Measurements from ENCODE around the gene SOBP. TPM values are rescaled to one million over a fixed set of nuclear protein-coding genes. Genes with fewer than 3 reads are reported as not detected.
A peak's percentile ranks its signal among the peaks of the same experiment; 100 is the strongest.

The SOBP gene
- total RNA-seq, 4 donors from 2014 or later = 16.2 to 29.9 (median 19.2) TPM

DNA sequence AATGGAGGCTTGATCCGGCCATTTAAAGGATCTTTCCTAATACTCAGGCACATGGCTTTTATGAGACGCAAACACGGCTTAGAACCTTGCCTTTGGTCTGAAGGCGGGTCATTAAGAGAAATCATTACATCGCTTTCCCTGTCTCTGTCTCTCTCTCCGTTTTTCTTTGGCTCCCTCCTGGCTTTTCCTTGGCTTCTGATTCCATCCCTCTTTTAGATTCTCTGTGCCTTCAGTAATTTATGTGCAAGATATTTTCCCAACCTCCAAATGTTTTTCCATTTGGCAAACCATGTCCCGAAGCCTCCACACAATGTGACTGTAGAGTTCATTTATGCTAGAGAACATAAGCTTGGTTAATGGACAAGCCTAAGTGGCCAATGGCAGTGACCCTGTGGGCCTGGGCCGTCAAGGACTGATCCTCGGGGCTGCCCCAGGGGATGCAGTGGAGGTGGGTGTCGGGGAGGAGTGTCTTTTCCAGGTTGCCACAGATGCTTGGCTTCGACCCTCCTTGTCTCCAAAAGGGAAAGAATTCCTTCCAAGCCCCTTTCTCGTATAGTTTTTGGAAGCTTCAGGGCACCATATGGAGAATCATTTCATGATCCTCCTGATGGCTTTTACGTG is 177.2 kb downstream of the SOBP start:
- no peaks in the 10 kb centered on the region for H3K27me3 ChIP-seq
- H3K9me3 ChIP-seq = no peaks in the 10 kb centered on the region
- H3K36me3 ChIP-seq = no peaks in the 10 kb centered on the region
- WGBS, 2 donors (ENCODE audit: low coverage in 1 of 2) = 65 to 78% methylated on average over 8 to 10 of the region's 13 CpGs
- H3K4me3 ChIP-seq = no peak overlapping the region
- no peak for ATAC-seq
- no peak overlapping the region for H3K27ac ChIP-seq
- peaks cover 0 to 11% (median 5%) of the 10 kb centered on the region in 3 donors for H3K4me1 ChIP-seq
- TF ChIP-seq, protein P1, sequence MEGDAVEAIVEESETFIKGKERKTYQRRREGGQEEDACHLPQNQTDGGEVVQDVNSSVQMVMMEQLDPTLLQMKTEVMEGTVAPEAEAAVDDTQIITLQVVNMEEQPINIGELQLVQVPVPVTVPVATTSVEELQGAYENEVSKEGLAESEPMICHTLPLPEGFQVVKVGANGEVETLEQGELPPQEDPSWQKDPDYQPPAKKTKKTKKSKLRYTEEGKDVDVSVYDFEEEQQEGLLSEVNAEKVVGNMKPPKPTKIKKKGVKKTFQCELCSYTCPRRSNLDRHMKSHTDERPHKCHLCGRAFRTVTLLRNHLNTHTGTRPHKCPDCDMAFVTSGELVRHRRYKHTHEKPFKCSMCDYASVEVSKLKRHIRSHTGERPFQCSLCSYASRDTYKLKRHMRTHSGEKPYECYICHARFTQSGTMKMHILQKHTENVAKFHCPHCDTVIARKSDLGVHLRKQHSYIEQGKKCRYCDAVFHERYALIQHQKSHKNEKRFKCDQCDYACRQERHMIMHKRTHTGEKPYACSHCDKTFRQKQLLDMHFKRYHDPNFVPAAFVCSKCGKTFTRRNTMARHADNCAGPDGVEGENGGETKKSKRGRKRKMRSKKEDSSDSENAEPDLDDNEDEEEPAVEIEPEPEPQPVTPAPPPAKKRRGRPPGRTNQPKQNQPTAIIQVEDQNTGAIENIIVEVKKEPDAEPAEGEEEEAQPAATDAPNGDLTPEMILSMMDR (IDR thresholded peaks at IDR 0.05) = no peak
- TF ChIP-seq POLR2AphosphoS5 (IDR thresholded peaks at IDR 0.05) (no peak), POLR2A (IDR thresholded peaks at IDR 0.05) (no peak), EP300 (IDR thresholded peaks at IDR 0.05) (no peak)

DNA sequence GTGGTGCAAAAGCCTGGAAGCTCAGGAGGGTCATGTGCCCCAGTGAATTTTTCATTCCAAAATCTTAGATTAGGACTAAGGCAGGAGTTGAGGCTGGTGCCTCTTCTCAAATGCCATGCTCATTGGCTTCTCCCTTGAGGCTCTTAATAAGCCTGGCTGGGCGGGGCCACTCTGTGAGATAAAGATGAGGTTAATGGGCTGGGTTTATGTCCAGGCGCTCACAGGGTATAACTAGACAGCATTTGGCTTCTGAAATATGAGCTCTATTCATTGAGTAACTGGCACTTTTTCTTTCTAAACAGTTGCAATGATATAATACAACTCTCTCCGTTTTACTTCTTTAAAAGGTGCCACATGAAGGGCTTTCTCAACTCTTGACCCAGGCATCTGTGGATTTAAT is 177.9 kb downstream of the SOBP start:
- Histone ChIP-seq H3K4me1 (peaks cover 0 to 11% (median 5%) of the 10 kb centered on the region in 3 donors), H3K4me3 (no peak overlapping the region), H3K27me3 (no peaks in the 10 kb centered on the region), H3K9me3 (no peaks in the 10 kb centered on the region), H3K27ac (no peak overlapping the region), H3K36me3 (no peaks in the 10 kb centered on the region)
- TF ChIP-seq EP300 (IDR thresholded peaks at IDR 0.05) (no peak), POLR2AphosphoS5 (IDR thresholded peaks at IDR 0.05) (no peak), POLR2A (IDR thresholded peaks at IDR 0.05) (no peak)
- TF ChIP-seq, protein P1 (IDR thresholded peaks at IDR 0.05) = no peak
- 86 to 100% methylated on average over 2 to 3 of the region's 3 CpGs for WGBS, 2 donors (ENCODE audit: low coverage in 1 of 2)
- ATAC-seq = no peak

DNA sequence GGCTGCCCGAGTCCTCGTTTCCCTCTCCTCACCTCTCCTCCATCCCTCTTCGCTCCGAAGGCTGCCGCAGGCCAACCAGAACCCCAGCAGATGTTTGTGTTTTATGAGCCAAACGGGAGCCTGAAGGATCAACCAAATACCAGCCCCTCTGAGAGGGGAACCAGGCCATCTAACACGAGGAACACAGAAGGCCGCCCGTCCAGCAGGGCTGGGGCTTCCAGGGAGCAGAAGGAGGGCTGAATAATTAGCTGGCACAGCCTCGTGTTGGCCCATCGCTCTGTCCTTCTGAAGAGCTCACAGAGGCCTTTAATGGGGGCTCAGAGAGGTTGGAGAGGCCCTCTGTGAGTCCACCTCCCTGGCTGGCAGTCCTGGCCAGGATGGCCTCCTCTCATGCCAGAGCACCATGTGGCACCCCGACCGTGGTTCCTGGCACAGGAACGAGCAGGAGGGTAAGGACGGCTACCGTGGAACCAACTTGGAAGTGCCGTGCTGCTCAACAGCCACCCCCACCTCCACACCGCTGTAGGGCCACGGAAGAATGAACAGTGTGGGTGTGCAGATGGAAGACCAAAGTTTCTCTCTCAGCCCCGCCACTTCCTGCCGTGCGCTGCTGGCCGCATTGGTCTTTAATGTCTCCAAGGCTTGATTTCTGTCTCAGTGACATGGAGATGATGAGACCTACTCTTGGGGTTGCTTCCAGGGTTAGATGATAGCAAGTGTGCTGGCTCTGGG is 179.0 kb downstream of the SOBP start:
- Histone ChIP-seq H3K4me1 (peaks cover 0 to 11% (median 5%) of the 10 kb centered on the region in 3 donors), H3K27ac (no peak overlapping the region), H3K9me3 (no peaks in the 10 kb centered on the region), H3K4me3 (no peak overlapping the region), H3K27me3 (no peaks in the 10 kb centered on the region), H3K36me3 (no peaks in the 10 kb centered on the region)
- 98% methylated on average over 8 of the region's 23 CpGs; no CpG with 5 or more reads in 1 of the 2 donors for WGBS, 2 donors (ENCODE audit: low coverage in 1 of 2)
- ATAC-seq = no peak
- TF ChIP-seq POLR2AphosphoS5 (IDR thresholded peaks at IDR 0.05) = no peak
- no peak for TF ChIP-seq POLR2A (IDR thresholded peaks at IDR 0.05)
- TF ChIP-seq, protein P1 (IDR thresholded peaks at IDR 0.05) = no peak
- no peak for TF ChIP-seq EP300 (IDR thresholded peaks at IDR 0.05)

DNA sequence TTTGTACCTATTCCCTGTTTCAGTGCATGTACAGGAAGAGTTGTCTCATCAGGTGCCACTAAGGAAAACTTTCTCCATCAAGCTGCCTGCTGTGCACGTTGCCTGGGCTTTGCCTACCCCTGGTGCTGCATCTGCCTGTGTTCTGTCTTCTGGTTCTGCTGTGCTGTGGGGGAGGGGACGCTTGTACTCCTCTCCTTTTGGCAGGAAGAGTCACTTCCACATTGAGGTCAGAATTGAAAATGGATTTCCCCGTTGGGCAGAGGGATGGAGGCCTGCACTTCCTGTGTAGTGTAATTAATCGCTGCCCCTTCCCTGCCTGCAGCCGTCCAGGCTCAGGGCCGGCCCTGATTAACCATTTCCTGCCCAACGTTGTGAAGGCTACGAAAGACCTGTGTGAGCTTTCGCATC is 180.9 kb downstream of the SOBP start:
- Histone ChIP-seq H3K27me3 (no peaks in the 10 kb centered on the region), H3K27ac (no peak overlapping the region), H3K9me3 (no peaks in the 10 kb centered on the region), H3K36me3 (no peaks in the 10 kb centered on the region), H3K4me3 (no peak overlapping the region), H3K4me1 (peaks cover 0 to 21% (median 8%) of the 10 kb centered on the region in 3 donors)
- ATAC-seq = peak; percentile 50
- no peak for TF ChIP-seq POLR2AphosphoS5 (IDR thresholded peaks at IDR 0.05)
- WGBS, 2 donors (ENCODE audit: low coverage in 1 of 2) = 8 to 25% methylated on average over 2 to 6 of the region's 9 CpGs

DNA sequence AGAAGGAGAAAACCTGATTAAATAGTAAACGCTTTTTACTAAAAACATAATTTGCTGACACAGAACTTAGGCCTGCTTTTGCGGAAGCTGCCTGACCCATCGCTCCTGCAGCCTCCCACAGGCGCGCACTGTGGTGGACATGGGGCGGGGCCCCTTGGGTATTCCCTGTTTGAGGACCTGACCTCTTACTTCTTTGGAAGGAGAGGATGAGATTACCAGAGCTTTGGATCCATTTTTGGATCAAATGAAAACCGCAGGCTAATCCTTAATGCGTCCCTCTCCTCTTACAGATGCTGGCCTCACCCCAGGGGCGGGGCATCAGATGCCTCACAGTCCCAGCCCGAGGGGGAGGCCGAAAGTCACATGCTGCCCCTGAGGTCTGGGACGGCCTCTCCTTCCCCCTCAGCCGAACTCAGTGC is 183.2 kb downstream of the SOBP start:
- no peaks in the 10 kb centered on the region for H3K36me3 ChIP-seq
- WGBS, 2 donors (ENCODE audit: low coverage in 1 of 2) = 80 to 91% methylated on average over 1 to 7 of the region's 13 CpGs
- no peaks in the 10 kb centered on the region for H3K9me3 ChIP-seq
- TF ChIP-seq EP300 (IDR thresholded peaks at IDR 0.05) (no peak), POLR2A (IDR thresholded peaks at IDR 0.05) (no peak), POLR2AphosphoS5 (IDR thresholded peaks at IDR 0.05) (no peak)
- TF ChIP-seq, protein P1 (IDR thresholded peaks at IDR 0.05) = no peak
- no peak overlapping the region for H3K4me3 ChIP-seq
- no peak for ATAC-seq
- H3K27ac ChIP-seq = no peak overlapping the region
- H3K4me1 ChIP-seq = peaks cover 0 to 22% (median 8%) of the 10 kb centered on the region in 3 donors
- H3K27me3 ChIP-seq = no peaks in the 10 kb centered on the region
